Activated CD8-positive, alpha-beta T cell treated with anti-CD3 and anti-CD28 coated beads, Interleukin-2, amount 10 ng/mL, durations not matched to agents 7 days and 5 days (primary cell): ENCODE results near the gene DHRS11. TPM values are rescaled to one million over a fixed set of nuclear protein-coding genes. Genes with fewer than 3 reads are reported as not detected.

ENCODE experiments used
- ATAC-seq: fragments of 150-1000 bp; cut with Tn5 transposase; one replicate; pipeline ENCODE4 v1.10.0; 2021; ENCODE audit warnings: moderate library complexity
- CTCF ChIA-PET: fragments of 350-600 bp; sonication (Branson Sonifier 250); formaldehyde crosslinking; loops from one replicate; lab custom pipeline; 2021; ENCODE audit warnings: antibody characterized with exemption; lab: Charles Lee
- POLR2A ChIA-PET: fragments of 350-600 bp; sonication (Branson Sonifier 250); formaldehyde crosslinking; loops from one replicate; lab custom pipeline; 2021; ENCODE audit warnings: antibody characterized with exemption; lab: Charles Lee
- DNase-seq: peaks from one replicate; pipeline ENCODE4 v3.0.0-alpha.2; 2020
- H3K27ac Mint-ChIP-seq: one replicate; pipeline ENCODE4 v1.8.0; 2021; ENCODE audit warnings: mild to moderate bottlenecking, mixed read lengths
- H3K27me3 Mint-ChIP-seq: one replicate; pipeline ENCODE4 v1.8.0; 2021; ENCODE audit warnings: low read depth, mixed read lengths
- H3K36me3 Mint-ChIP-seq: one replicate; pipeline ENCODE4 v1.8.0; 2021; ENCODE audit warnings: low read depth, mixed read lengths
- H3K4me1 Mint-ChIP-seq: one replicate; pipeline ENCODE4 v1.8.0; 2021; ENCODE audit warnings: low read depth, mixed read lengths
- H3K4me3 Mint-ChIP-seq: one replicate; pipeline ENCODE4 v1.8.0; 2021; ENCODE audit warnings: mild to moderate bottlenecking, mixed read lengths
- H3K9me3 Mint-ChIP-seq: one replicate; pipeline ENCODE4 v1.8.0; 2022; ENCODE audit warnings: mixed read lengths; ENCODE audit not compliant: insufficient read depth
- total RNA-seq, 2 experiments: library from RNA; stranded (reverse); gene quantifications; one replicate each; pipeline ENCODE4 v1.2.3, GENCODE V29; 2021

The DHRS11 gene
- total RNA-seq, 2 experiments from 2014 or later = 4.7 to 5.0 TPM

DNA sequence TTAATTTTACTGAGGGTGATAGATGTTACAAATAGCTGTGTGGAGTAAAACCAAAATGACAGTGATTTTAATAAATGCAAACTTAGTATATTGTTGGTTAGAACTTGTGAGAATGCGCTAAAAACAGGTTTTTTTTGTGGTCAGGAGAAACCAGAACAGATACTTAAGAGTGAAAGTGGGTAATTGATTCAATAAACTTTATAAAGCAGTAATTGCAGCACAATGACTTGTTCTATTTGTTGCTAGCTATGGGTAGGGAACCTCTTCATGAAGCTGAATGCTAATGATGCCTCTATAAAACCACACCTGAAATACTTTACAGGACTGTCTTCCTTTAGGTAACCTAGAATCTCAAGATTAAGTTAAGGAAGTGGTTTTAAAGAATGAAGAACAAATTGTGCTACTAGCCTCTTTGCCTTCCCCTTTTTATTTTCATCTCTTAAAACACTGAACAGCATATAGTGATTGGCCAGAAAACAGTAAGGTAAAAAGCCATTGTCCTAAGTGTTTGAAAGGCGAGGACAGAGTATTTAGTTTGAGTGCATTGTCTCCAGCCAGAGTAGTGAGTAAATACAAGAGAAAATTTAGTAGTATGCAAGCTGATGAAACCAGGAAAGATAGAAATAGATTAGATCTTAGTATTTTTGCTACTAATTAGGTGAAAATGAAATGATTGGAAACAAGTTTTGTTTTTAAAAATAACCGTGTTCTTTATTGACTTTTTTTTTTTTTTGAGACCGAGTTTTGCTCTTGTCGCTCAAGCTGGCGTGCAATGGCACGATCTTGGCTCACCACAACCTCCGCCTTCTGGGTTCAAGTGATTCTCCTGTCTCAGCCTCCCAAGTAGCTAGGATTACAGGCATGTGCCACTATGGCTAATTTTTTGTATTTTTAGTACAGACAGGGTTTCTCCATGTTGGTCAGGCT is 40.9 kb upstream of the DHRS11 start:
- Mint-ChIP-seq H3K36me3 (peaks cover 68% of the 10 kb centered on the region), H3K4me1 (peaks cover 57% of the 10 kb centered on the region), H3K27me3 (no peaks in the 10 kb centered on the region), H3K4me3 (peak overlapping the region; percentile 54), H3K27ac (peak overlapping the region; percentile 77), H3K9me3 (no peaks in the 10 kb centered on the region)
- peak; percentile 24 for ATAC-seq
- DNase-seq = no peak
- CTCF ChIA-PET = interaction anchor here (2.0 kb wide), 1 partner anchor 51 kb away, joined by 8 read pairs; the partner anchor contains the start of gene MRM1
- POLR2A ChIA-PET = interaction anchor here (1.8 kb wide), 1 partner anchor 50 kb away, joined by 5 read pairs; the partner anchor contains the start of gene MRM1

DNA sequence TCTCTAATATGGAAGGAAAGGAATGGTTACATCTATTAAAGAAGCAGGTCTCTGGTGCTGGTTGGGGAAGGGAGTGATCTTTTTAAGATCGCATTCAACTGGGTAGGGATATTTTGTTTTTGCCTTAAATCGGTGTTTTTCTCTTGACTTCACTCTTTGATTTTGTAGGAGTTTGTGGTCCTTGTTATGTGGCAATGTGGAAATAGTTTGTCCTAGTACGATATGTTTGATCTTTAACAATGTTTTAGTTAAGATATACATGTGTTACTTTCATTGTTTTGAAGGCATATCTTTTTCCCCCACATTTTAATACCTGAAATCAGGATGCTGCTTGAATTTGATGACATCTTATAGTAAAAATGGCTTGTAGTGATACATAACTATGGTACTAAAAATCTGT is 38.2 kb upstream of the DHRS11 start:
- Mint-ChIP-seq H3K4me1 (peaks cover 46% of the 10 kb centered on the region), H3K36me3 (peaks cover 67% of the 10 kb centered on the region), H3K27ac (peak overlapping the region; percentile 9), H3K27me3 (no peaks in the 10 kb centered on the region), H3K4me3 (no peak overlapping the region), H3K9me3 (no peaks in the 10 kb centered on the region)
- ChIA-PET POLR2A (no interaction called here), CTCF (no interaction called here)
- no peak for ATAC-seq
- no peak for DNase-seq

DNA sequence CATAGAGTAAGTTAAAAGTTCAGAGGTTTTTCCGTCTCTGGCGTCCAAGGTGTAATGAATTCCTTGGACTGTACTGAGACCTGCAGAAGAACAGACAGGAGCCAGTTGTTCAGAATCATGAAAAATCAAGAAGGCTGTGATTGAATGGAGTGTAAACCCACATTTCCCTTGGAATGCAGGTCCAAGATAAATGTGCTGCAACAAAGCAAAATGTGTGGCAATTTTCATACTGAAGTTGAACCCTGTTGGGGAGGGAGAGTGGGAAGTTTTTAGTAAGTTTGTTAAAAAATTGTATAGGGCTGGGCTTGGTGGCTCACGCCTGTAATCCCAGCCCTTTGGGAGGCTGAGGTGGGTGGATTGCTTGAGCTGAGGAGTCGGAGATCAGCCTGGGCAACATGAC is 25.6 kb upstream of the DHRS11 start:
- no peak for ATAC-seq
- ChIA-PET CTCF (interaction anchor here (1.3 kb wide), 1 partner anchor 14 kb away, joined by 3 read pairs; no protein-coding TSS in a partner anchor), POLR2A (no interaction called here)
- H3K4me1 Mint-ChIP-seq = peaks cover 4% of the 10 kb centered on the region
- H3K4me3 Mint-ChIP-seq = no peak overlapping the region
- H3K27me3 Mint-ChIP-seq = no peaks in the 10 kb centered on the region
- H3K9me3 Mint-ChIP-seq = no peaks in the 10 kb centered on the region
- H3K27ac Mint-ChIP-seq = no peak overlapping the region
- peaks cover 60% of the 10 kb centered on the region for H3K36me3 Mint-ChIP-seq
- no peak for DNase-seq

DNA sequence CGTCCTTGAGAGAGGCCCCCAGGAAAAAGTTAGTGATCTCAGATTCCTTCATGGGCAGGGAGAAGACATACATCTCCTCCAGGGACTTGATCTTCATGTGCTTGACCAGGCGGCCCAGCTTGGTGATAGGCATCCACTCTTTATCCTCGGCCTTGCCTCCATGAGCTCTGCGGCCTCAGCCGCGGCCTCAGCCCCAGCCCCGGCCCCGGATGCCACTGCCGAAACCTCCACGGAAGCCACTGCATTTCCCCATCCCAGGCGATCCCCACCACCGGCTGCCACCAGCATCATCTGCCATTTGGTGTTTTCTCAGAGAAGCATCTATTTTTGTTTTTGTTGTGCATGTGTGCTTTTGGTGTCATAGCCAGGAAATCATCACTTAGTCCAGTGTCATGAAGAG is 16.7 kb upstream of the DHRS11 start:
- DNase-seq = no peak
- H3K4me3 Mint-ChIP-seq = no peak overlapping the region
- H3K36me3 Mint-ChIP-seq = peaks cover 57% of the 10 kb centered on the region
- no peaks in the 10 kb centered on the region for H3K9me3 Mint-ChIP-seq
- no peak overlapping the region for H3K27ac Mint-ChIP-seq
- ChIA-PET CTCF (no interaction called here), POLR2A (interaction anchor here (0.7 kb wide), 1 partner anchor 8 kb away, joined by 3 read pairs; no protein-coding TSS in a partner anchor)
- no peaks in the 10 kb centered on the region for H3K27me3 Mint-ChIP-seq
- H3K4me1 Mint-ChIP-seq = peaks cover 5% of the 10 kb centered on the region
- no peak for ATAC-seq

DNA sequence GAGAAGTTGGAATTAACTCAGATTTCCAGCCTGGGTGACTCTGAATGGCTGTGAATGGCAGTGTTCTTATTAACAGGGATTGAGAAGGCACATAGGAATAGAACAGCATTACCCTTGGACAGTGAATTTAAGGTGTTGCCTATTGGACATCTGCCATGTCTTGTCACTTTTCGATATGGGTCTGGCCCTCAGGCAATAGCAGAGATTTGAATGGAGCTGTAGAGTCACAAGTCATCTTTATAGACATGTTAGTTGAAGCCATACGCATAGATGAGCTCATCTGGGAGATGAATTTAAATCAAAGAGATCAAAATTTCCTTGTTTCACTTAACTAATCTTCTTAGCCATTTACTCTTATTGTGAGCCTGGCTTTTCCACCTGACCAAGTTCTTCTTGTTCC is 14.9 kb upstream of the DHRS11 start:
- DNase-seq (no peak), ATAC-seq (no peak)
- peak overlapping the region; percentile 39 for H3K27ac Mint-ChIP-seq
- POLR2A ChIA-PET = interaction anchor here (1.3 kb wide), 1 partner anchor 15 kb away, joined by 3 read pairs; the partner anchor contains the start of gene DHRS11
- H3K4me1 Mint-ChIP-seq = peaks cover 5% of the 10 kb centered on the region
- H3K36me3 Mint-ChIP-seq = peaks cover 63% of the 10 kb centered on the region
- CTCF ChIA-PET = no interaction called here
- no peaks in the 10 kb centered on the region for H3K27me3 Mint-ChIP-seq
- H3K4me3 Mint-ChIP-seq = no peak overlapping the region
- no peaks in the 10 kb centered on the region for H3K9me3 Mint-ChIP-seq

DNA sequence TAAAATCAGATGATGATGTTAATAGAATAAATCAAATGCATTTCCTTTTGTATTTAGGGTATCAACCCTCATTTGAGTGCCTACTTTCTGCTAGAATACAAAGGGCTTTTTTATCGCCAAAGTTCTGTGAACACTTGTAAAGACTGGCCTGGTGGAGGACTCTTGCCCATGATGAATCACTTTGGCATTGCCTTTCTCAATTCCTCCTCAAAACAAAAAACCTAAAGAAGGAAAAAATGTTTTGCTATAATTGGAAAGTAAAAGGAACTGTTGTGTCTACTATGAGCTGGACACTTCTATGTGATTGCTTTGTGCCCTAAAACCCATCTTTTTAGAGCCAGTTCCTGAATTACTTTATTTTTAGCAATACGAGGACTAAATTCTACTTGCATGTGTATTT is 13.0 kb upstream of the DHRS11 start:
- Mint-ChIP-seq H3K36me3 (peaks cover 55% of the 10 kb centered on the region), H3K4me1 (peaks cover 2% of the 10 kb centered on the region), H3K9me3 (no peaks in the 10 kb centered on the region), H3K4me3 (no peak overlapping the region), H3K27ac (no peak overlapping the region), H3K27me3 (no peaks in the 10 kb centered on the region)
- no peak for DNase-seq
- POLR2A ChIA-PET = interaction anchor here (1.2 kb wide), 1 partner anchor 43 kb away, joined by 3 read pairs; no protein-coding TSS in a partner anchor
- CTCF ChIA-PET = interaction anchor here (0.8 to 1.7 kb wide), 3 partner anchors 11 to 32 kb away, joined by 3 to 5 read pairs (median 3); no protein-coding TSS in a partner anchor
- ATAC-seq = no peak

DNA sequence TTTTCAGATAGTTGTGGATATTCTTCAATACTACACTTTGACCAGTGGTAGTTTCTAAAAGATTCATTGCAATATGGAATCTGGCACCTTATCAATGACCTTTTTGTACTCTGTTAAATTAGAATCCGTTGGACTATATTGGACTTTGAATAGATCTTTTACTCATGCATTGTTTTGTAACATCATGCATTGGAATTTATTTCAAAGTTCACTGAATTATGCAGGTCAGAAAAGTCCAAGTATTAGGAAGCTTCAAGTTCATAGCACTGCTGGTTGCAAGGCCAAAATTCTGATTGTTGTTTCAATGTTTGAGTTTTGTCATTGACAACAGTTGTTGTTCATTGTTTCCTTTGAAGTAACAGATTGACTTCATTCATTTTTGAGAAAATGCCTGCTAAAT is 7.9 kb upstream of the DHRS11 start:
- H3K27ac Mint-ChIP-seq = no peak overlapping the region
- peaks cover 2% of the 10 kb centered on the region for H3K4me1 Mint-ChIP-seq
- ChIA-PET POLR2A (interaction anchor here (0.6 to 1.3 kb wide), 3 partner anchors 9 to 1071 kb away, joined by 3 read pairs; partner anchors contain the start of gene MRM1), CTCF (interaction anchor here (1.2 kb wide), 1 partner anchor 19 kb away, joined by 5 read pairs; no protein-coding TSS in a partner anchor)
- H3K9me3 Mint-ChIP-seq = no peaks in the 10 kb centered on the region
- no peak overlapping the region for H3K4me3 Mint-ChIP-seq
- peaks cover 59% of the 10 kb centered on the region for H3K36me3 Mint-ChIP-seq
- H3K27me3 Mint-ChIP-seq = no peaks in the 10 kb centered on the region
- no peak for ATAC-seq
- no peak for DNase-seq

DNA sequence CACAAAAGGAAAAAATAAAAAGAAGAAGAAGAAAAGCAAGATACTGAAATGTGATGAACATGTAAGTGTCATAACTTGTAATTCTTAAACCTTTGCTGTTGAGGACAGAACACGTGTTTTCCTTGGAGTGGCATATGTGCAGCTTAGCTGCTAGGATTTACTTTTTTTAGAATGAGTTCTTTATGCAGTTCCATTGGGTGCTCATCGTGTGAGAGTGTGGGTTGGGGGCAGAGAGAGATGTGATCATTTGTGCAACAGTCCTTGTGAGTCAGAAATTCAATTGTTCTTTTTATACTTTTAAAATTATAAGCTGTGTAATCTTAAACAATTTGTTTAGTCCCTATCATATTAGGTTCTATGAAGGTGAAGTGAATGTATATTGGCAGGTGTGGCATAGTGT is 5.5 kb upstream of the DHRS11 start:
- no peak overlapping the region for H3K27ac Mint-ChIP-seq
- peaks cover 24% of the 10 kb centered on the region for H3K4me1 Mint-ChIP-seq
- no peaks in the 10 kb centered on the region for H3K27me3 Mint-ChIP-seq
- no peak overlapping the region for H3K4me3 Mint-ChIP-seq
- ATAC-seq (no peak), DNase-seq (no peak)
- no peaks in the 10 kb centered on the region for H3K9me3 Mint-ChIP-seq
- ChIA-PET POLR2A (no interaction called here), CTCF (no interaction called here)
- peaks cover 60% of the 10 kb centered on the region for H3K36me3 Mint-ChIP-seq

DNA sequence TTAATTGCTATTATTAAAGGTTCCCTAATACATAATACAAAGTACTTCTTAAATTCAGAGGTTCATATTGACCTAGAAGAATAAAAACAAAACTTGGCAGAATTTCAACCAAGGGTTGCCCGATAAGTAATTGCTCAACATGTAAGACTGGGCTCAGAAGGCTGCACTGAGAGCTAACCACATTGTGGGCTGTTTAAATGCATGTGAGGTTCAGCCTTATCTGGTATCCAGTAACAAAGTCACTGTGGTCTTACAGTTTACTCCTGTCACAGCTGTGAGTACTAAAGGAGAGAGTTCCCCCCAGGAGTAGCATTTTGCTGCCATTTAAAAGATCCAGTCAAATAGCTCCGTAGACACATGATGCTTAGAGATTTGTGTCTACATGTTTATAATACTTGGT is 1.6 kb upstream of the DHRS11 start:
- peak overlapping the region; percentile 58 for H3K27ac Mint-ChIP-seq

DNA sequence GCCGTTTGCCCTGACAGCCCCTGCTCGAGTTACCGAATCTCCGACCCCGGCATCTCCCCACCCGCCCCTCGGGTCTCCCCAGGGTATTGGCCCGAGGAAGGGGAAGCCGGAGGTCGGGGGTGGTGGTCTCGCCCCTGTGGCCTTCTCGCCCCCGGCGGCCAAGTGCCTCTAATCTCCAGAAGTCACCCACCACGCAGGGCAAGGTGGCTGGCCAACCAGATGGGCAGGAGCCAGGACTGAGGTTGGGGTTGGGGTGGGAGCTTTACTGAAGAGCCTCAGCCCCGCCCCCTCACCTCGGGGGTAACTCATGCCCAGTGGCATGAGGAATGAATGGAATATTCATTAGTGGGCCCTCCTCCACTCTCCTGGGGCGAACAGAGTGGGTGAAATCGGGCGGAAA is 637 bp downstream of the DHRS11 start:
- H3K27me3 Mint-ChIP-seq = no peaks in the 10 kb centered on the region
- no peak for DNase-seq
- H3K4me1 Mint-ChIP-seq = peaks cover 46% of the 10 kb centered on the region
- no peak overlapping the region for H3K27ac Mint-ChIP-seq
- ChIA-PET CTCF (interaction anchor here (1.0 to 8.6 kb wide), 2 partner anchors 10 to 36 kb away, joined by 3 to 70 read pairs; partner anchors contain the start of gene MRM1), POLR2A (interaction anchor here (1.2 to 3.6 kb wide), 2 partner anchors 9 to 15 kb away, joined by 3 to 22 read pairs; partner anchors contain the start of gene MRM1)
- H3K36me3 Mint-ChIP-seq = peaks cover 31% of the 10 kb centered on the region
- H3K4me3 Mint-ChIP-seq = peak overlapping the region; percentile 57
- no peak for ATAC-seq
- no peaks in the 10 kb centered on the region for H3K9me3 Mint-ChIP-seq

More for the DNA sequence above, 1.6 kb upstream of the DHRS11 start:
- Mint-ChIP-seq H3K36me3 (peaks cover 44% of the 10 kb centered on the region), H3K4me1 (peaks cover 46% of the 10 kb centered on the region), H3K4me3 (no peak overlapping the region), H3K27me3 (no peaks in the 10 kb centered on the region), H3K9me3 (no peaks in the 10 kb centered on the region)
- CTCF ChIA-PET = interaction anchor here (1.4 to 8.6 kb wide), 2 partner anchors 11 to 12 kb away, joined by 3 to 70 read pairs; partner anchors contain the start of gene MRM1
- peak; percentile 44 for DNase-seq
- peak; percentile 41 for ATAC-seq
- POLR2A ChIA-PET = interaction anchor here (1.0 kb wide), 1 partner anchor 12 kb away, joined by 3 read pairs; no protein-coding TSS in a partner anchor

DNA sequence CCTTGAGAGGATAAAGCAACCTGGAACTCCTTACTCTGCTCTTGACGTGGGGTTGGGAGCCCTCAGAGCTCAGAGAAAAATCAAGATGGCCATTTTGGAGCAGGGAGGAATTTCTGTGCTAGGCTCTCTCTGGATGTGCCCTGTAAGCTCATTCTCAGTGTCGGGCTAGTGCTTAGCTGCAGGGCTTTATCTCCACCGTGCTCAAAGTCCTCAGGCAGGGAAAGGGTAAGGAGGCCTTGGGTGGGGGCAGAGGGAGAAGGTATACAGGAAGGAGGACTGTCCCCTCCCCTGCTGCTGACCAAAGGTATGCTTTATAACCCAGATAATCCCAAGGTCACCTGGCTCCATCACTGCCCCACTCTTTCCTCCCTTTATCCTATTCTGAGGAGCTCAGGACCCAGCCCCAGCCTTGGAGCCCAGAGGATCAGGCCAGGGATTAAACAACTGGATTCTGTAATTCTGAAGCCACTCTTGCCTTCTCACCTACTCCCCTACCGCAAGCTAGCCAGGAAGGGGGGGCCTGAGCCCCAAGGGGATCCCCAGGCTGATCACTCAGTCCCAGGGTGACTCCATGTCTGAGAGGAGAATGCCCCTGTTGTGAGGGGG is 1.1 kb downstream of the DHRS11 start:
- peaks cover 26% of the 10 kb centered on the region for H3K36me3 Mint-ChIP-seq
- ATAC-seq (no peak), DNase-seq (no peak)
- ChIA-PET POLR2A (interaction anchor here (0.6 to 3.6 kb wide), 3 partner anchors 9 to 47 kb away, joined by 3 to 22 read pairs (median 4); partner anchors contain the start of gene MRM1), CTCF (interaction anchor here (1.0 to 8.6 kb wide), 2 partner anchors 9 to 36 kb away, joined by 3 to 70 read pairs; partner anchors contain the start of gene MRM1)
- peaks cover 46% of the 10 kb centered on the region for H3K4me1 Mint-ChIP-seq
- H3K4me3 Mint-ChIP-seq = peak overlapping the region; percentile 57
- no peak overlapping the region for H3K27ac Mint-ChIP-seq
- H3K9me3 Mint-ChIP-seq = no peaks in the 10 kb centered on the region
- H3K27me3 Mint-ChIP-seq = no peaks in the 10 kb centered on the region
